Activated CD8-positive, alpha-beta memory T cell treated with anti-CD3 and anti-CD28 coated beads, Interleukin-2, amount 50 U/mL, for 24 hours (primary cell): ENCODE measurements around the gene NRXN3.

Source experiments
- DNase-seq: peaks from one replicate; pipeline ENCODE4 v3.0.0-alpha.2; 2020; ENCODE audit errors: extremely low read depth

NRXN3 gene

DNA sequence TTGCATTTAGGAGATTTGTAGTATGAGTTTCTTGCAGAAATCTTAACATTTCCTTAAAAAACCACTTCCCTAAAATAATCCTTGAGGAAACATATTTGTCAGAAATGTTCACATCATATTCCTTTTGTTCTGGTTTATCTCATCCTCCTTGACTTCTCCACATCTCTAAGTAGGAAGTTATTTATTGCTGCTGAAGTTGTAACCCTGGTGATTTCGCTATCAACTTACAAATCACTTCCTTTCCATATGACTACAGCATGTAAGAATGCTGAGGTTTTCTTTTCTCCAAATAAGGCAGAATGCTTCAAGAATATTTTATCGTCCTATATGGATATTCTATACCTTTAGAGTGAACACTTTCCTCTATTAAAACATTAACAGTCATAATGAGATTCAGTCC is 751.7 kb downstream of the NRXN3 start:
- no peak for DNase-seq

GRCh38 chr14:78927261-78927660 is 757.1 kb downstream of the NRXN3 start:
- no peak for DNase-seq

GRCh38 chr14:78933166-78933565 is 763.0 kb downstream of the NRXN3 start:
- no peak for DNase-seq

- DNase-seq = no peak
These were observed 763.9 kb downstream of the NRXN3 start for GRCh38 chr14:78933948-78934524.

GRCh38 chr14:78946949-78947348 is 776.8 kb downstream of the NRXN3 start:
- no peak for DNase-seq

GRCh38 chr14:78947681-78948080 is 777.5 kb downstream of the NRXN3 start:
- DNase-seq = no peak

- no peak for DNase-seq
These were observed 780.5 kb downstream of the NRXN3 start for GRCh38 chr14:78950649-78951048.

DNA sequence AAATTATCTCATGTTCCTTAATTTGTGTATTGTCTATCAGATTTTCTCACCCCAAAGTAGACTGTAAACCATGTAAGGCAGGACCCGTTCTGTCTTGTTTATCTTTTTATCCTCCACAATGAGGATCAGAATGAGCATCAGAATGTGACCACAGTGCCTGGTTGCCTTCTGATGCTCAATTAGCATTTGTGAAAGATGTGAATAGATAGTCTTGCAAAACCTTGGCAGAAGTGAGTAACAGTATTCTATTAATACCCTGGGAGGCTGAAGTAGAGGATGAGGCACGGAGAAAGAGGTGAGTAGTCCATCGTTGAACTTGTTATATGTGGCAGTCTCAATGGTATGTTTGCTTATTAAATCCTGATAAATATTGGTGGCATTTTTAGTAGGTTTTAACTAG is 781.4 kb downstream of the NRXN3 start:
- DNase-seq = no peak

DNA sequence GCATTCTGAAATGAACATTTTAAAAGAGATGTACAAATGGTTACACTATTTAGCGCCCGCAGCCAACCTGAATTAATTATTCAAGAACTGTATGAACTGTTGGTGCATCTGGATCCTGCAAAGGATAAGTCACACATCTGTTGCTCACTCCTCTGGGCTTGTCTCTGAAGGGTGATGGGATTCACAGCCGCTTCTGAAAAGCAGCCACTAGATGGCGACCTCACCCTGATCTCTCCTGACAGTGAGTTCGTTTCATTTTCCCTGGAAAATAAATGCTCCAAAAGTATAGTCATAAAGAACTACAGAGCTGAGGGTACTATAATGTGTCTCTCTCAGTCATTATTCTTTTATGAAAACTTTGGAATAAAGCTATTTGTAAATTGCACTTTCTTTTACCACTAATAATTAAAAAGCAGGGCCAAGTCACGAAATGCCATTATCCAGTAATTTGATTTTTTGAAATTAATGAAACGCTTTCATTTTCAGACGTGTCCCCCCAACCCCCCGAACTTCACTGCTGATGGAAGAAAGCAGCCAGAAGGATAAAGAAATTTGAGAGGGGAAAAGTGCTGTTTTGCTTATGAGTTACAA is 789.6 kb downstream of the NRXN3 start:
- peak; percentile 17 for DNase-seq

DNA sequence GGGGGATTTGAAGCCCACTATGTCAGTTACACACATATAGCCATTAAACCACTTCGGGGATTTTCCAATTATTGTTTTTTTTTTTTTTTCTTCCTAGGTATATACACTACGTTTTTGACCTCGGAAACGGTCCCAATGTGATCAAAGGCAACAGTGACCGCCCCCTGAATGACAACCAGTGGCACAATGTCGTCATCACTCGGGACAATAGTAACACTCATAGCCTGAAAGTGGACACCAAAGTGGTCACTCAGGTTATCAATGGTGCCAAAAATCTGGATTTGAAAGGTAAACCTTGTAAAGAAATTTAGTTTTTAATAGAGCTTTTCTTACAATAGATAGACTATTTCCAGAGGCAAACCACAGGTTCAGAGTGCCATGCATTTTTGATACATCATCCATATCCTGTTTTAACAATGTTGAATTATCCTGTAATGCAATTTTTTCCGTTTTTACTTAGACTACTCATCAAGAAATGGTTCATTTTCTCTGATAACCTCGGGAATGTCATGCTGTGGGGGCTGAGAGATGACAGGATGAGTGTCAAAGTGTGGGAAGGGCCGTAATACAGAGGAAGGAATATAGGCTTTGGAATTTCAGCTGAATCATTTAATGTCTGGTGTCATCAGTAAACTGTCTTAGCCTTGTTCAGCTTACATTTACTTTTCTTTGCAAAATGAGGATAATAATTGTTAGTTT is 797.1 kb downstream of the NRXN3 start:
- no peak for DNase-seq

DNA sequence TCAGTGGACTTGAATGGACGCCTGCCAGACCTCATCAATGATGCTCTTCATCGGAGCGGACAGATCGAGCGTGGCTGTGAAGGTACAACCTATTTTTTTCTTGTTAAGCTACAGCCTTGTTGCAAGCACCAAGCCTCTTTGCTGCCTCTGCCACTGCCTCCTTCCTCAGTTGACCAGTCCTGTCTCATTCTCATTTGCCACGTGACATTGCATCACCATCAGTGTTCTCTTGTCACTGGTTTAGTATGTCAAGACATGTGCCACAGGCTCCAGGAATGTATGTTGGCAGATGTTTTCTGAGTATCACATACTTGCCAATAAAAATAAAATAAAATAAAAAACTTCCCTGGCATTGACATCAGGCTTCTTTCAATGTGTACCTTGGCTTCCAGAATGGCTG is 798.1 kb downstream of the NRXN3 start:
- DNase-seq = no peak

DNA sequence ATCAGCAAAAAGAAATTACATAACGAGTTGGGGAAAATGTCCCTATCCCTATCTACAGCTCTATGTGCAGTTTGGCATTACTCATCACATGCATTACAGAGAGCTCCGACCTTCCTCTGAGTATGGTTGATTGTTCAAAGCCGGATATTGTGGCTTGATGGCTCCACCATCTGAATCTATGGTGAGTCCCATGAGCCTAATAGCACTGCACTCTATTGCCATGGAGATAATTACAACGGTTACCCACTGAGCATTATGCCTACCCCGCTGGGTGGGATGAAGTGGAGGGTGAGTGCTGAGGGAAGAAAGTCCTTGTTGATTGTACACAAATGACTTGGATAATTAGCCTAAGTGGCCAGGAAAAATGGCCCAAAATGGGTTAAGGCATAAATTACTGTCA is 800.5 kb downstream of the NRXN3 start:
- no peak for DNase-seq

DNA sequence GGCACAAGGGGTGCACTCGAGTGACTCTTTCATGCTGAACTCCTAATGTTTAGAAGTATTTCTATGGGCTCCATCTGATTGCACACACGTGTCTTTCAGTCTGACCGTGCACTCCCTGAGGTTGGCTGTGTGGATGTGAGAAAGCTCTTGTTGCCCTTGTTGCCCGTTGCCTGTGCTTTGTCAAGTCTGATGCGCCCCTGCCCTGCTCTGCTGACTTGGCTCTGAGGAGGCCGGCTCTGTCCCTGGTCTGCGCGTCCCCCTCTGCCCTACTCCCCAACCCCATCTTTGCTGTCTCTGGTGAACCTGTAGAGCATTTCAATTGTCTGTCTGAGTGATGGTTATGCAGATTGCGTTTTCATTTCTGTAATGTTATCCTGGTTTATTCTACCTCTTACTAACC is 802.3 kb downstream of the NRXN3 start:
- DNase-seq = no peak

- DNase-seq = no peak
These were observed 804.5 kb downstream of the NRXN3 start for GRCh38 chr14:78974691-78975090.

GRCh38 chr14:78975734-78976133 is 805.6 kb downstream of the NRXN3 start:
- no peak for DNase-seq

GRCh38 chr14:78978896-78979295 is 808.7 kb downstream of the NRXN3 start:
- no peak for DNase-seq

DNA sequence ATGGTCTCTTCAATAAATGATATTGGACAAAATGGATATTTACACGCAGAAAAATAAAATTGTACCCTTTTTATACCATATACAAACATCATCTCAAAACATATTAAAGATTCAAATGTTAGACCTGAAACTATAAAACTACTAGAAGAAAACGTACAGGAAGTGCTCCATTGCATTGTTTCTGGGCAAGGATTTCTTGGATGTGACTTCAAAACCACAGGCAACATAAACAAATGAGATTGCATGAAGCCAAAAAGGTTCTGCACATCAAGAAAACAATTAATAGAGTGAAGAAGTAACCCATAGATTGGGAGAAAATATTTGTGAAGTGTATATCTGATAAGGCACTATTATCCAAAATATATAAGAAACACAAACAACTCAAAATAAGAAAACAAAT is 812.4 kb downstream of the NRXN3 start:
- no peak for DNase-seq

DNA sequence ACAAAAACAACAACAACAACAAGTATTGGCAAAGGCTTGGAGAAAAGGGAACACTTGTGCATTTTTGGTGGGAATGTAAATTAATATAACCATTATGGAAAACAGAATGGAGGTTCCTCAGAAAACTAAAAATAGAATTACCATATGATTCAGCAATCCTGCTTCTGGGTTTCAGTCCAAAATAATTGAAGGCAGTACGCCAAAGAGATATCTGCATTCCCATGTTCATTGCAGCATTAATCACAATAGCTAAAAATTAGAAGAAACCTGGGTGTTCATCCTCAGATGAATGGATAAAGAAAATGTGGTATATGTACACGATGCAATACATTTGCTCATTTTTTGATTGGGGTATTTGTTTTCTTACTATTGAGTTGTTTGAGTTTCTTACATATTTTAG is 813.0 kb downstream of the NRXN3 start:
- no peak for DNase-seq

GRCh38 chr14:78985668-78986381 is 815.7 kb downstream of the NRXN3 start:
- no peak for DNase-seq

GRCh38 chr14:78986989-78987388 is 816.8 kb downstream of the NRXN3 start:
- no peak for DNase-seq

- DNase-seq = no peak
These were observed 819.0 kb downstream of the NRXN3 start for GRCh38 chr14:78989221-78989620.

DNA sequence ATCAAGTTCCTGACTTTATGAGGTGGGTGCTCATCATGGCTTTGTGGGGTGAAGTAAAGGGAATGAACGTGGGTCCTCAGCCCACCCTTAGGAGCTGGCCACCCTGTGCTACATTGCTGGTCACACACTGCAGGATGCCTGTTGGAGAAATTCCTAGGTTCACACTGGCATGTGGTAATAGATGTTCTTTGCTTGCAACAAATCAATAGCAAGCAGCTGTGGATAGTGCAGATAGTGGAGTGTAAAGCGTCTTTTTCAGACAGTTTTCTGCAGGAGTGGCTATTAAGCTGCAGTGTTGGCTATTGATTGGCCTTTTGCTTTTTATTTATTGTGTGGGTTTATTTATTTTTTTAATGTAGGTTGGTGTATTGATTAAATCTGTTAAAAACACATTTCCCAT is 822.7 kb downstream of the NRXN3 start:
- DNase-seq = no peak

- no peak for DNase-seq
These were observed 827.6 kb downstream of the NRXN3 start for GRCh38 chr14:78997811-78998210.
